D341Med (cell line): ENCODE results near the gene CDK3.
"Not testable (repeated sequence)": the region's sequence is repeated elsewhere in the genome, so short reads cannot be mapped to it uniquely, and the experiment has no call there.

Experiments used
- DNase-seq: peaks from one replicate; pipeline ENCODE4 v3.0.0; 2012; ENCODE audit warnings: low spot score

The CDK3 gene

DNA sequence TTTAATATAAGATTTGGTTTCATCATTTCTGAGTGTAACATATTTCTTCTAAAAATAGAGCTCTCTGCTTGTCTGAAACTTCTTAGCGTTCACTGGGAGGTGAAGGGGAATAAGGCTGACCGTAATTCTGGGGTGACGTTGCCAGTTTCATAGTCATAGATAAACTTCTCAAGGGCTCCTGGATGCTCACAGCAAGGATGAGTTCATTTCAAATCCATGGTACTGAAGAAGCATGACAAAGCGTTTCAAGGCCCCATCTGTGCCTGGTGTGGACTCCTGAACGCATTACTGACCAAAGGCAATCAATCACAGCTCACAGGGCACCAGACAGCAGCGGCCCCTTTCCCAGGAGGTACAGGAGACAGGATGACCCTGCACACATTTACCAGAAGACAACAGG lies 38.5 kb downstream of the CDK3 start:
- DNase-seq: no peak

DNA sequence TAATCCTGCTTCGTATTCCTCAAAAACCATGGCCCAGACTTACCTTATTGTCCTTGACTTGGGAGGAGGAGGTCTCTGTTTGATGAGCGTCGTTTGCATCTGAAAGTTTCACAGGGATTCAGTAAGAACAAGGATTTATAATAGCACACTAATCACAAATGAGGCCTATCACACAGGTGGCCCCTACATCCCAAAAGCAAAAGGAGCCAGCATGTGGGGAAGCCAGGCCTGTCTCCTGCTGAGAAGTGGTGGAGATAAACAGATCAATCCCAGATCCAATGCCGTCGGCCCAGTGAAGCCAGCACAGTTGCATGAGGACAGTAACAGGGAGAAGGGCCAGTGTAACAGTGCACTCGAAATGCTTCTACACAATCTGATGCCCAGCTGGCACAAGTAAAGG lies 39.7 kb downstream of the CDK3 start:
- DNase-seq: no peak

DNA sequence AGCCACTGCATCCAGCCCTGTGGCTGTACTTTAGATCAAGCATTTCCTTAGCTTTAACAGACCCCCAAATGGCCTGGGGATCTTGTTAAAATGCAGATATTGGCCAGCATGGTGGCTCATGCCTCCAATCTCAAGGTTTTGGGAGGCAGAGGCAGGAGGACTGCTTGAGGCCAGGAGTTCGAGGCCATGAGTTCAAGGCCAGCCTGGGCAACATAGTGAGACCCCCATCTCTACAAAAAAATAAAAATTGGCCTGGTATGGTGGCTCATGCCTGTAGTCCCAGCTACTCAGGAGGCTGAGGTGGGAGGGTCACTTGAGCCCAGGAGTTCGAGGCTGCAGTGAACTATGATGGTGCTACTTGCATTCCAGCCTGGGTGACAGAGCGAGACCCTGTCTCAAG lies 42.2 kb downstream of the CDK3 start:
- DNase-seq: not testable (repeated sequence)

GRCh38 chr17:76044475-76045007 lies 43.9 kb downstream of the CDK3 start:
- DNase-seq: not testable (repeated sequence)

DNA sequence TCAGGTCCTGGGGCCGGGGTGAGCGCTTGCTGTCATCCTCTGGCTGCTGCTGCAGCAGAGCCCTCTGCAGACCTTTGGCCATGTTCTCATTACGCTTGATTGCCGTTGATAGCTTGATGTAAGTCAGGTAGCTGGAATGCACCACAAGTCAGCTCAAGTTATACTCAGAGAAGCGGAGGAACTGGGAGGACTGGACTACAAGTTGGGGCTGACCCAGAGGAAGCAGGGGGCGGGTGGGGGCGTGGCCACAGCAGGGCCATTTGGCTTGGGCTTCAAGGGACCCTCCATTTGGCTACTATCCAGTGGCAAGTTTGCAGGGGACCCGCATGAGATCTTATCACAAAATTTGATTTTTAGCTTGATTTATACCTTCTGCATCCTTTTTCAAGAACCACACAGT lies 45.4 kb downstream of the CDK3 start:
- no peak for DNase-seq

GRCh38 chr17:76048025-76048605 lies 47.5 kb downstream of the CDK3 start:
- no peak for DNase-seq

- DNase-seq: no peak
Measured at GRCh38 chr17:76048711-76049110, 48.1 kb downstream of the CDK3 start.

GRCh38 chr17:76049239-76049638 lies 48.6 kb downstream of the CDK3 start:
- no peak for DNase-seq

DNA sequence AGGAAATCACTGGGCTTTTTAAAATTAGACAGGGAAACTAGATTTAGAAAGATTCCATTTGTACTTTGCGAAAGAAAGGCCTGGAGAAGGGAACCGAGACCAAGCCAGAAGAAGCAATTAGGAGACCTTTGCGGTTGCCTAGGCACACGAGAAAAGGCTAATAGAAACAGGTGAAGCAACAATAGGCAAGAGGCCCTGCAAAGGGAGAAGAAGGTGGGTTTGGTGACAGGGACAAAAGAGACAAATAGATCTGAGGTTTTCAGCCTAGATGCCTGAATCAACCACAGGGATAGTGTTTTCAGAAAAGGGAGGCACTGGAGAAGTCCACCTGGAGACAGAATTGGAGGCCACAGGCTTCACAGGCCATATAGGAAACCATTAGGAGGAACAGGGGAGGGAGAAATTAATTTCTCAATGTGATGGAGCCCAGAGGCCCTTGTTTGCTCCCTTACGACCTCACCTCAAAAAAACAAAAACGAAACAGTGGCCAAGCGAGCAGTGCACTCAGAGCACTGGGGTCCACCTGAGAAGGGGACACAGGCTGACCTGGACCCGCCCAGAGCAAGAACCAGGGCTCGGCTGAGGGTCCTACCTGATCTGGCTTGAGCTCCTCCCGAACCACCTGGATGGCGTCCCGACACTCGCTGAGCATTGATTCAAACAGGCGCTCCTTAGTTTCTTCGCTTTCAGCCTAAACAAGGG lies 49.3 kb downstream of the CDK3 start:
- DNase-seq: no peak

- DNase-seq: no peak
Measured at GRCh38 chr17:76050538-76051467, 50.1 kb downstream of the CDK3 start.

GRCh38 chr17:76051561-76051960 lies 50.9 kb downstream of the CDK3 start:
- DNase-seq: no peak

DNA sequence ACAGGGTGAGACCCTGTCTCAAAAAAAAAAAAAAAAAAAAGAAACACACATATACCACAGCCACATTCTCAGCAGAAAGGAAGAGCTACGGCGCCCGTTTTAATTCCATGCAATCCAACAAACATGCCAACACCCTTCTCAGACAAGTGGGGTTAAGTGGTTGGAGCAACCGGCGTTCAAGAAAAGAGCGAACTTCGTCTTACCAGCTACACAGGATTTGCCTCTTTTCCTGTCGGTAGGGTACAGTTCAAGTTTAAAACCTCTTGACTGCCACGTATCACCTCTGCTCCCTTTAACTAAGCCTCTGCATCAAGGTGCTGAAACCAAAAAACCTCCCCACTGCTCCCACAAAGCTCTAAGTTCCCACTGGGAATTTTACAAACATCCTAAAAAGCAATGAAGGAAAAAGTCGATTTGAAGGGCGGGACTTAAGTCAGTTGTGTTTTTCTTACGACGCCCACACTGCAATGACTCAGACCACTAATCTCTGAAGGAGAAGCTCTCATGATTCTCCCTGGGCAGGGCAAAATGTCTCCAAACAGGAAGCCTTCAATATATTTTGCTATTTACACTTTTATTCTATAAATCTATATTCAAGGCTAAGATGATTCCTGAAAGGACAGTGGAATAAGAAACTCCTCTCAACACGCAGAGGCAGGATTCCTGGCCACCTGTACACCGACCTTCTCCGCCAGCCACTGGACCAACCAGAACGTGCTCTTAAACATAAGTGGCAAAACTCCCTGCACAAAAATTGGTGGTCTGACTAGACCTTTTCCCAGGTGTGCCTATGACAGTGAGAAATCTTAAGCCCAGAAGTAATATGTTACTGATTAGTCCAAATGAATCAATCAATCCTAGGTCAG lies 52.8 kb downstream of the CDK3 start:
- no peak for DNase-seq

DNA sequence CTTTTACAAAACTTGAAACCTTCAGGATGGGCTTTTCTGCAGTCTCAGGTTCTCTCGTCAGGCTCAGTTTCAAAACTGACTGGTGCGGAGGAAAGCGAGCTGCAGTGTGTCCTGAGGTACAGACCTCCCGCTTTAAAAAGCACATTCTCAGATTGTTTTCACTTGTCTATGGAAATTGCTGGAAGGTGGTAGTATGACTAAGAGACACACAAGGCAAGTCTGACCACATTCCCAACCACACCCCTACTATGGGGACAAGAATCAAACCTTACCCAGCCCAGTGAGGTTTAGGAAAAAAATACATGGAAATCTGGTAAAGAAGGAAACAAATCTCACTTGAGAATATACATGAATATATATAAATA lies 53.4 kb downstream of the CDK3 start:
- no peak for DNase-seq
